ENCODE measurements around the gene PLCL2.

The PLCL2 gene

DNA sequence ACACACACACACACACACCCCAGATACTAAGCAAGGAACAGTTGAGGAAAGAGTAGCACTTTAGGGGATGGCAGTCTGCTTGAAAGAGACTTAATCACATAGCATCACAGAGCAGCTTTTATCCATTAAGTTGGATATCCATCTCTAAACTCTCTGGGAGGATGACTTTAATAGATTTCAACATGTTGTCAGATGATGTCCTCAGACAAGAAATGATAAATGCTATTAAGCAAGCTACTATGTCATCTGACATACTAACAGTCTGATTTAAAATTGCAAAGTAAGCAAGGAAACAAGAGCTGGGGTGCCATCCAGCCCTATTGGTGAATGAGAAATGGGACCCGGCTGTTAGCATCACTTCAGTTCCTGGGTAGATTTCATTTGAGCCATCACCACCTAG is 136.9 kb downstream of the PLCL2 start:
- Histone ChIP-seq H3K9me2 (replicated peaks; ENCODE audit: control insufficient read depth, low read length) (no peaks in the 10 kb centered on the region), H3K79me2 (ENCODE audit: control insufficient read depth, low read length) (peaks cover 8% of the 10 kb centered on the region; the same call in 1 of the 2 replicates), H3K27me3 (ENCODE audit: control insufficient read depth, low read length) (no peaks in the 10 kb centered on the region), H3K4me2 (ENCODE audit: low read length) (no peak overlapping the region), H3K4me3 (ENCODE audit: low read length) (no peak overlapping the region), H3K4me1 (ENCODE audit: control insufficient read depth, low read length) (no peaks in the 10 kb centered on the region), H4K20me1 (ENCODE audit: control insufficient read depth, insufficient read depth, low read depth, low read length) (peaks cover 5% of the 10 kb centered on the region; the same call in 1 of the 2 replicates), H3K36me3 (ENCODE audit: control insufficient read depth, low read length) (peaks cover 11% of the 10 kb centered on the region; the same call in 1 of the 2 replicates), H3F3A (ENCODE audit: control insufficient read depth, insufficient read depth) (no peaks in the 10 kb centered on the region; the same call in 1 of the 2 replicates), H3K27ac (ENCODE audit: low read depth, low read length) (no peak overlapping the region), H3K9me3 (ENCODE audit: control insufficient read depth, insufficient read depth, low read length) (no peaks in the 10 kb centered on the region)
- TF ChIP-seq, protein P1, sequence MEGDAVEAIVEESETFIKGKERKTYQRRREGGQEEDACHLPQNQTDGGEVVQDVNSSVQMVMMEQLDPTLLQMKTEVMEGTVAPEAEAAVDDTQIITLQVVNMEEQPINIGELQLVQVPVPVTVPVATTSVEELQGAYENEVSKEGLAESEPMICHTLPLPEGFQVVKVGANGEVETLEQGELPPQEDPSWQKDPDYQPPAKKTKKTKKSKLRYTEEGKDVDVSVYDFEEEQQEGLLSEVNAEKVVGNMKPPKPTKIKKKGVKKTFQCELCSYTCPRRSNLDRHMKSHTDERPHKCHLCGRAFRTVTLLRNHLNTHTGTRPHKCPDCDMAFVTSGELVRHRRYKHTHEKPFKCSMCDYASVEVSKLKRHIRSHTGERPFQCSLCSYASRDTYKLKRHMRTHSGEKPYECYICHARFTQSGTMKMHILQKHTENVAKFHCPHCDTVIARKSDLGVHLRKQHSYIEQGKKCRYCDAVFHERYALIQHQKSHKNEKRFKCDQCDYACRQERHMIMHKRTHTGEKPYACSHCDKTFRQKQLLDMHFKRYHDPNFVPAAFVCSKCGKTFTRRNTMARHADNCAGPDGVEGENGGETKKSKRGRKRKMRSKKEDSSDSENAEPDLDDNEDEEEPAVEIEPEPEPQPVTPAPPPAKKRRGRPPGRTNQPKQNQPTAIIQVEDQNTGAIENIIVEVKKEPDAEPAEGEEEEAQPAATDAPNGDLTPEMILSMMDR (IDR thresholded peaks at IDR 0.05; ENCODE audit: low read depth, low read length, poor library complexity, severe bottlenecking): no peak
- TF ChIP-seq EZH2phosphoT487 (IDR thresholded peaks at IDR 0.05; ENCODE audit: borderline replicate concordance, low read length): no peak

DNA sequence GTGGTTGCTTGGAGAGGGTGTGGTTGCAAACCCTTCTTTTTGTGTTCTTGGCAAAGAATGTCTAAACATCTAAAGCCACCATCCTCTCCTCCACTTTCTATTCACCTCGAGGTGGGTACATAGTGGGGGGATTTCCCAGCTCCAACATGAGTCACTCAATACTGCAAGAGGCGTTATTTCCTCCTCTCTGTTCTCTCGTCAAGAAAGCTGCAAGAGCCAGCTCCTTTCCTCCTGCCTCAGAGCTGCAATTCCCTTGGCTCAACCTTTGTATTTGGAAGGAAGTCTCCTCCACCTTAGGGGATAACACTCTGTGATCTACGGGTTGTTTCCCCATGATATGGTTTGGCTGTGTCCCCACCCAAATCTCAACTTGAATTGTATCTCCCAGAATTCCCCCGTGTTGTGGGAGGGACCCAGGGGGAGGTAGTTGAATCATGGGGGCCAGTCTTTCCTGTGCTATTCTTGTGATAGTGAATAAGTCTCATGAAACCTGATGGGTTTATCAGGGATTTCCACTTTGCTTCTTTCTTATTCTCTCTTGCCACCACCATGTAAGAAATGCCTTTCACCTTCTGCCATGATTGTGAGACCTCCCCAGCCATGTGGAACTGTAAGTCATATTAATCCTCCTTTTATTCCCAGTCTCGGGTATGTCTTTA is 138.4 kb downstream of the PLCL2 start:
- H3K9me2 ChIP-seq (replicated peaks; ENCODE audit: control insufficient read depth, low read length): no peaks in the 10 kb centered on the region
- no peak overlapping the region for H3K27ac ChIP-seq (ENCODE audit: low read depth, low read length)
- no peak overlapping the region for H3K4me3 ChIP-seq (ENCODE audit: low read length)
- no peaks in the 10 kb centered on the region; the same call in 1 of the 2 replicates for H3F3A ChIP-seq (ENCODE audit: control insufficient read depth, insufficient read depth)
- TF ChIP-seq, protein P1 (IDR thresholded peaks at IDR 0.05; ENCODE audit: low read depth, low read length, poor library complexity, severe bottlenecking): no peak
- no peak for TF ChIP-seq EZH2phosphoT487 (IDR thresholded peaks at IDR 0.05; ENCODE audit: borderline replicate concordance, low read length)
- no peak overlapping the region for H3K4me2 ChIP-seq (ENCODE audit: low read length)
- peaks cover 5% of the 10 kb centered on the region; the same call in 1 of the 2 replicates for H4K20me1 ChIP-seq (ENCODE audit: control insufficient read depth, insufficient read depth, low read depth, low read length)
- no peaks in the 10 kb centered on the region for H3K27me3 ChIP-seq (ENCODE audit: control insufficient read depth, low read length)
- peaks cover 6% of the 10 kb centered on the region; the same call in 1 of the 2 replicates for H3K36me3 ChIP-seq (ENCODE audit: control insufficient read depth, low read length)
- H3K4me1 ChIP-seq (ENCODE audit: control insufficient read depth, low read length): no peaks in the 10 kb centered on the region
- H3K79me2 ChIP-seq (ENCODE audit: control insufficient read depth, low read length): peaks cover 8% of the 10 kb centered on the region; the same call in 1 of the 2 replicates
- no peaks in the 10 kb centered on the region for H3K9me3 ChIP-seq (ENCODE audit: control insufficient read depth, insufficient read depth, low read length)

DNA sequence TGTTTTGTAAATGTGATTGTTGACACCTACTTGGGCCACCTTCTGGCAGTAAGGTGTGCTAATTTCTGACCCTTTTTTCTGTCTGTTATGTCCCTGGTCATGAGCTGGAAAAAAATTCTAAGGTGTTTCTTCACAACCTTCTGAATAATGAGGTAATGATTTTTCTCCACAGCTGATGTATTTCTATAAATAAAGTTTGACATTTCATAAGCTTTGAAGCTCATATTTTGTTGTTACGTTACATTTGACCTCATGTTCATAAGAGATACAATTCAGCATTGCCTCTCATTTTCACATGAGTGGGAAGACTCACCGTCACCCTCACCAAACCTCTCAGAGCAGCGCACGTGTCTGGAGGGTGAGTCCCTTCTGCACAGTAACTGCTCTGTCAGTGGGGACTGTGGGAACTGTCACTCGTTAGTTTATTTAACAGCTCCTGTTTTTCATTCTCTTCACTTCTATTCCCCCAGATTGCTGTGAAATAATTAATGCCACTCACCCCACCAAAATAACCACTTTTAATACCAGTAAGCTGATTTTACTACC is 140.9 kb downstream of the PLCL2 start:
- H3K4me3 ChIP-seq (ENCODE audit: low read length): no peak overlapping the region
- H3K4me1 ChIP-seq (ENCODE audit: control insufficient read depth, low read length): peaks cover 13% of the 10 kb centered on the region
- H3K79me2 ChIP-seq (ENCODE audit: control insufficient read depth, low read length): peaks cover 8% of the 10 kb centered on the region; the same call in 1 of the 2 replicates
- H3K36me3 ChIP-seq (ENCODE audit: control insufficient read depth, low read length): peaks cover 6% of the 10 kb centered on the region; the same call in 1 of the 2 replicates
- H3K27me3 ChIP-seq (ENCODE audit: control insufficient read depth, low read length): no peaks in the 10 kb centered on the region
- TF ChIP-seq, protein P1 (IDR thresholded peaks at IDR 0.05; ENCODE audit: low read depth, low read length, poor library complexity, severe bottlenecking): no peak
- H3F3A ChIP-seq (ENCODE audit: control insufficient read depth, insufficient read depth): no peaks in the 10 kb centered on the region
- H3K9me3 ChIP-seq (ENCODE audit: control insufficient read depth, insufficient read depth, low read length): no peaks in the 10 kb centered on the region
- no peak overlapping the region for H3K4me2 ChIP-seq (ENCODE audit: low read length)
- no peaks in the 10 kb centered on the region for H3K9me2 ChIP-seq (replicated peaks; ENCODE audit: control insufficient read depth, low read length)
- H4K20me1 ChIP-seq (ENCODE audit: control insufficient read depth, insufficient read depth, low read depth, low read length): peaks cover 5% of the 10 kb centered on the region; the same call in 1 of the 2 replicates
- H3K27ac ChIP-seq (ENCODE audit: low read depth, low read length): no peak overlapping the region
